MCF 10A (cell line): Measurements from ENCODE around the gene AQP10. TPM values are rescaled to one million over a fixed set of nuclear protein-coding genes. Genes with fewer than 3 reads are reported as not detected.
A peak's percentile ranks its signal among the peaks of the same experiment; 100 is the strongest.

Source experiments
- BruUV-seq: library from RNA; stranded (reverse); fragments of 400-500 nt; replicated peaks from 2 replicates; lab custom pipeline; 2021; lab: Mats Ljungman, UMichigan
- CTCF ChIA-PET: fragments of 300-600 bp; sonication (Branson Sonifier 250); formaldehyde crosslinking; extraction: SDS; loops from one replicate; lab custom pipeline; 2021; ENCODE audit warnings: antibody characterized with exemption, inconsistent platforms; lab: Yijun Ruan, JAX
- POLR2A ChIA-PET: fragments of 300-600, 350-650 bp; sonication (Branson Sonifier 250); formaldehyde crosslinking; extraction: SDS; loops from one replicate; lab custom pipeline; 2020; ENCODE audit warnings: antibody characterized with exemption, inconsistent platforms; lab: Yijun Ruan, JAX
- DNase-seq: peaks from one replicate; pipeline ENCODE4 v3.0.0-alpha.2; 2018; ENCODE audit not compliant: unreplicated experiment
- H3K27ac Mint-ChIP-seq: one replicate; pipeline ENCODE4 v1.8.0; 2022; ENCODE audit warnings: mild to moderate bottlenecking, low read depth, mixed read lengths; ENCODE audit not compliant: unreplicated experiment
- H3K27me3 Mint-ChIP-seq: one replicate; pipeline ENCODE4 v1.8.0; 2022; ENCODE audit warnings: mixed read lengths; ENCODE audit not compliant: insufficient read depth, unreplicated experiment
- H3K36me3 Mint-ChIP-seq: one replicate; pipeline ENCODE4 v1.8.0; 2022; ENCODE audit warnings: mild to moderate bottlenecking, moderate library complexity, mixed read lengths; ENCODE audit not compliant: insufficient read depth, unreplicated experiment
- H3K4me1 Mint-ChIP-seq: one replicate; pipeline ENCODE4 v1.8.0; 2022; ENCODE audit warnings: mixed read lengths; ENCODE audit not compliant: insufficient read depth, unreplicated experiment
- H3K4me3 Mint-ChIP-seq: one replicate; pipeline ENCODE4 v1.8.0; 2022; ENCODE audit warnings: mild to moderate bottlenecking, moderate library complexity, mixed read lengths; ENCODE audit not compliant: unreplicated experiment
- H3K9me3 Mint-ChIP-seq: one replicate; pipeline ENCODE4 v1.8.0; 2022; ENCODE audit warnings: mixed read lengths; ENCODE audit not compliant: unreplicated experiment
- CTCF ChIP-seq: fragments of 200-600 bp; IDR thresholded peaks from one replicate; pipeline ENCODE4 v1.8.0; 2022; ENCODE audit warnings: antibody characterized with exemption, mild to moderate bottlenecking; ENCODE audit not compliant: unreplicated experiment
- intact Hi-C: fragments of 100-400 bp; cut with micrococcal nuclease; formaldehyde crosslinking; loops from 2 replicates; pipeline ENCODE4 v1.14.1; 2022
- total RNA-seq: library from RNA; stranded (reverse); gene quantifications from 2 replicates; pipeline ENCODE4 v1.2.3, GENCODE V29; 2022

The AQP10 gene
- total RNA-seq, 1 experiment from 2014 or later, result not detected

GRCh38 chr1:154329551-154330131 is 8.7 kb downstream of the AQP10 start:
- Mint-ChIP-seq H3K4me1 (peaks cover 25% of the 10 kb centered on the region), H3K27ac (no peak overlapping the region), H3K4me3 (peak overlapping the region; percentile 61), H3K27me3 (no peaks in the 10 kb centered on the region), H3K9me3 (no peaks in the 10 kb centered on the region), H3K36me3 (peaks cover 46% of the 10 kb centered on the region)
- BruUV-seq, result no TSS peak
- POLR2A ChIA-PET, result interaction anchor here (0.6 to 1.0 kb wide), 2 partner anchors 101 to 160 kb away, joined by 3 read pairs; no protein-coding TSS in a partner anchor
- intact Hi-C loops, result loop anchor here (5.0 kb wide), 1 partner anchor 78 kb away; the partner anchor contains the start of gene IL6R
- no peak for TF ChIP-seq CTCF
- CTCF ChIA-PET, result interaction anchor here (0.5 to 2.6 kb wide), 7 partner anchors 15 to 286 kb away, joined by 3 to 7 read pairs (median 3); no protein-coding TSS in a partner anchor
- no peak for DNase-seq

- H3K4me3 Mint-ChIP-seq, result no peak overlapping the region
- no peak overlapping the region for H3K27ac Mint-ChIP-seq
- intact Hi-C loops, result no loop called here
- DNase-seq, result no peak
- no peaks in the 10 kb centered on the region for H3K27me3 Mint-ChIP-seq
- peaks cover 30% of the 10 kb centered on the region for H3K4me1 Mint-ChIP-seq
- H3K36me3 Mint-ChIP-seq, result peaks cover 56% of the 10 kb centered on the region
- no peaks in the 10 kb centered on the region for H3K9me3 Mint-ChIP-seq
- no peak for TF ChIP-seq CTCF
- no TSS peak for BruUV-seq
- ChIA-PET CTCF (interaction anchor here (0.6 to 1.1 kb wide), 5 partner anchors 10 to 633 kb away, joined by 3 to 4 read pairs (median 3); partner anchors contain the start of gene AQP10), POLR2A (interaction anchor here (0.6 to 1.4 kb wide), 2 partner anchors 132 to 556 kb away, joined by 3 read pairs; partner anchors contain the start of gene SLC27A3)
Observed at GRCh38 chr1:154330669-154331068, 9.8 kb downstream of the AQP10 start.

GRCh38 chr1:154334079-154335024 is 13.5 kb downstream of the AQP10 start:
- H3K27ac Mint-ChIP-seq, result no peak overlapping the region
- H3K27me3 Mint-ChIP-seq, result no peaks in the 10 kb centered on the region
- intact Hi-C loops, result loop anchor here (1.0 kb wide), 2 partner anchors 8 to 148 kb away; no protein-coding TSS in a partner anchor
- H3K36me3 Mint-ChIP-seq, result peaks cover 82% of the 10 kb centered on the region
- BruUV-seq, result no TSS peak
- H3K9me3 Mint-ChIP-seq, result no peaks in the 10 kb centered on the region
- ChIA-PET POLR2A (interaction anchor here (0.6 to 3.0 kb wide), 7 partner anchors 43 to 86 kb away, joined by 3 to 17 read pairs (median 5); partner anchors contain the start of genes HAX1 and IL6R), CTCF (interaction anchor here (0.5 to 5.5 kb wide), 49 partner anchors 8 to 1666 kb away, joined by 3 to 82 read pairs (median 5); partner anchors contain the start of genes AQP10, ATP8B2, HAX1 and IL6R)
- H3K4me3 Mint-ChIP-seq, result no peak overlapping the region
- peak; percentile 6 for TF ChIP-seq CTCF
- peaks cover 5% of the 10 kb centered on the region for H3K4me1 Mint-ChIP-seq
- DNase-seq, result no peak
